Caco-2 (cell line): ENCODE results near the gene GDA. TPM values are rescaled to one million over a fixed set of nuclear protein-coding genes. Genes with fewer than 3 reads are reported as not detected.
"Not testable (repeated sequence)": the region's sequence is repeated elsewhere in the genome, so short reads cannot be mapped to it uniquely, and the experiment has no call there.

ENCODE experiments used
- BruUV-seq: library from RNA; stranded (reverse); fragments of 400-500 nt; replicated peaks from 2 replicates; lab custom pipeline; 2021; lab: Mats Ljungman, UMichigan
- CTCF ChIA-PET: fragments of 300-600 bp; sonication (Branson Sonifier 250); formaldehyde crosslinking; loops from one replicate; lab custom pipeline; 2022; ENCODE audit warnings: antibody characterized with exemption; lab: Charles Lee
- POLR2A ChIA-PET: fragments of 300-600 bp; sonication (Branson Sonifier 250); formaldehyde crosslinking; loops from one replicate; lab custom pipeline; 2022; ENCODE audit warnings: antibody characterized with exemption; lab: Charles Lee
- DNase-seq, 2 experiments: peaks; one replicate each; pipeline versions ENCODE4 v3.0.0 to v3.0.0-alpha.2; 2020 to 2022
- H3K27me3 ChIP-seq: replicated peaks from 2 replicates; pipeline ENCODE4 v1.6.0; 2011; ENCODE audit warnings: low read length; ENCODE audit not compliant: control insufficient read depth, insufficient read depth
- H3K36me3 ChIP-seq: 2 replicates; pipeline ENCODE4 v1.5.1; 2011; ENCODE audit warnings: low read length; ENCODE audit not compliant: control insufficient read depth, insufficient read depth
- H3K4me1 ChIP-seq: fragments of 250-450 bp; sonication (Bioruptor Pico); 2 replicates; pipeline ENCODE4 v1.5.1; 2020; ENCODE audit warnings: mild to moderate bottlenecking
- H3K4me3 ChIP-seq: 2 replicates; pipeline ENCODE4 v1.5.1; 2011; ENCODE audit warnings: low read depth, mild to moderate bottlenecking, control low read depth, low read length
- H3K9me3 ChIP-seq: fragments of 250-450 bp; sonication (Bioruptor Pico); 2 replicates; pipeline ENCODE4 v1.5.1; 2020; ENCODE audit warnings: mild to moderate bottlenecking, moderate library complexity
- H3K27ac Mint-ChIP-seq: one replicate; pipeline ENCODE4 v1.8.0; 2022; ENCODE audit warnings: mixed read lengths; ENCODE audit not compliant: unreplicated experiment
- H3K27me3 Mint-ChIP-seq: one replicate; pipeline ENCODE4 v1.8.0; 2022; ENCODE audit warnings: mixed read lengths; ENCODE audit not compliant: insufficient read depth, unreplicated experiment
- H3K36me3 Mint-ChIP-seq: one replicate; pipeline ENCODE4 v1.8.0; 2022; ENCODE audit warnings: mild to moderate bottlenecking, mixed read lengths; ENCODE audit not compliant: insufficient read depth, unreplicated experiment
- H3K4me1 Mint-ChIP-seq: one replicate; pipeline ENCODE4 v1.8.0; 2022; ENCODE audit warnings: low read depth, mixed read lengths; ENCODE audit not compliant: unreplicated experiment
- H3K4me3 Mint-ChIP-seq: one replicate; pipeline ENCODE4 v1.8.0; 2022; ENCODE audit warnings: mild to moderate bottlenecking, moderate library complexity, mixed read lengths; ENCODE audit not compliant: unreplicated experiment
- H3K9me3 Mint-ChIP-seq: one replicate; pipeline ENCODE4 v1.8.0; 2022; ENCODE audit warnings: mixed read lengths; ENCODE audit not compliant: unreplicated experiment
- intact Hi-C: fragments of 100-400 bp; cut with micrococcal nuclease; formaldehyde crosslinking; loops from one replicate; pipeline ENCODE4 v1.10.0; 2022; ENCODE audit not compliant: unreplicated experiment
- total RNA-seq: library from RNA; stranded (reverse); gene quantifications from 2 replicates; pipeline ENCODE4 v1.2.3, GENCODE V29; 2022
- TF ChIP-seq, protein P1 (sequence below), 2 experiments: fragments of 200-600 bp in 1 of 2; IDR thresholded peaks; 1 replicate in 1 of 2; 2 replicates in 1 of 2; pipeline versions ENCODE4 v1.5.1 to v1.8.0; 2011 to 2022; ENCODE audit warnings: antibody characterized with exemption in 1 of 2, control low read depth in 1 of 2, inconsistent platforms in 1 of 2, low read depth in 1 of 2, low read length in 1 of 2, mild to moderate bottlenecking in 1 of 2, moderate library complexity in 1 of 2; ENCODE audit not compliant: insufficient read depth in 1 of 2, severe bottlenecking in 1 of 2, unreplicated experiment in 1 of 2

The GDA gene
- total RNA-seq, 1 experiment from 2014 or later: 3.1 TPM

GRCh38 chr9:72290311-72290710, 141.1 kb downstream of the GDA start:
- ChIA-PET POLR2A (no interaction called here), CTCF (no interaction called here)
- Mint-ChIP-seq H3K27me3 (no peaks in the 10 kb centered on the region), H3K4me3 (no peak overlapping the region), H3K27ac (no peak overlapping the region), H3K36me3 (no peaks in the 10 kb centered on the region), H3K9me3 (no peaks in the 10 kb centered on the region), H3K4me1 (no peaks in the 10 kb centered on the region)
- DNase-seq: no peak
- Histone ChIP-seq H3K36me3 (no peaks in the 10 kb centered on the region), H3K4me1 (peaks cover 3% of the 10 kb centered on the region; the same call in 1 of the 2 replicates), H3K9me3 (no peaks in the 10 kb centered on the region), H3K4me3 (no peak overlapping the region), H3K27me3 (no peaks in the 10 kb centered on the region)
- TF ChIP-seq, protein P1, sequence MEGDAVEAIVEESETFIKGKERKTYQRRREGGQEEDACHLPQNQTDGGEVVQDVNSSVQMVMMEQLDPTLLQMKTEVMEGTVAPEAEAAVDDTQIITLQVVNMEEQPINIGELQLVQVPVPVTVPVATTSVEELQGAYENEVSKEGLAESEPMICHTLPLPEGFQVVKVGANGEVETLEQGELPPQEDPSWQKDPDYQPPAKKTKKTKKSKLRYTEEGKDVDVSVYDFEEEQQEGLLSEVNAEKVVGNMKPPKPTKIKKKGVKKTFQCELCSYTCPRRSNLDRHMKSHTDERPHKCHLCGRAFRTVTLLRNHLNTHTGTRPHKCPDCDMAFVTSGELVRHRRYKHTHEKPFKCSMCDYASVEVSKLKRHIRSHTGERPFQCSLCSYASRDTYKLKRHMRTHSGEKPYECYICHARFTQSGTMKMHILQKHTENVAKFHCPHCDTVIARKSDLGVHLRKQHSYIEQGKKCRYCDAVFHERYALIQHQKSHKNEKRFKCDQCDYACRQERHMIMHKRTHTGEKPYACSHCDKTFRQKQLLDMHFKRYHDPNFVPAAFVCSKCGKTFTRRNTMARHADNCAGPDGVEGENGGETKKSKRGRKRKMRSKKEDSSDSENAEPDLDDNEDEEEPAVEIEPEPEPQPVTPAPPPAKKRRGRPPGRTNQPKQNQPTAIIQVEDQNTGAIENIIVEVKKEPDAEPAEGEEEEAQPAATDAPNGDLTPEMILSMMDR (IDR thresholded peaks at IDR 0.05; ENCODE audit: insufficient read depth in 1 of 2, low read depth in 1 of 2, low read length in 1 of 2, severe bottlenecking in 1 of 2, unreplicated experiment in 1 of 2): no peak
- no TSS peak for BruUV-seq
- intact Hi-C loops: loop anchor here (10.0 kb wide), 1 partner anchor 264 kb away; no protein-coding TSS in a partner anchor

DNA sequence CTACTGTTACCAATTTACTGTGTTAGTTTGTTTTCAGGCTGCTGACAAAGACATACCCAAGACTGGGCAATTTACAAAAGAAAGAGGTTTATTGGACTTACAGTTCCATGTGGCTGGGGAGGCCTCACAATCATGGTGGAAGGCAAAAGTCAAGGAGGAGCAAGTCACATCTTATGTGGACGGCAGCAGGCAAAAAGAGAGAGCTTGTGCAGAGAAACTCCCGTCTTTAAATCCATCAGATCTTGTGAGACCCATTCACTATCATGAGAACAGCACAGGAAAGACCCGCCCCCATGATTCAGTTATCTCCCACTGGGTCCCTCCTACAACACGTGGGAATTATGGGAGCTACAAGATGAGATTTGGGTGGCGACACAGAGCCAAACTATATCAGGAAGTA, 142.3 kb downstream of the GDA start:
- H3K27me3 ChIP-seq, H3K9me3 ChIP-seq, H3K4me1 ChIP-seq, H3K4me1 Mint-ChIP-seq, H3K27me3 Mint-ChIP-seq, H3K4me3 ChIP-seq, H3K36me3 ChIP-seq, H3K9me3 Mint-ChIP-seq, POLR2A ChIA-PET, DNase-seq, H3K36me3 Mint-ChIP-seq, BruUV-seq, H3K27ac Mint-ChIP-seq, H3K4me3 Mint-ChIP-seq: not testable (repeated sequence)
- intact Hi-C loops: loop anchor here (10.0 kb wide), 1 partner anchor 263 kb away; no protein-coding TSS in a partner anchor
- CTCF ChIA-PET: interaction anchor here (0.6 kb wide), 1 partner anchor 531 kb away, joined by 3 read pairs; no protein-coding TSS in a partner anchor

DNA sequence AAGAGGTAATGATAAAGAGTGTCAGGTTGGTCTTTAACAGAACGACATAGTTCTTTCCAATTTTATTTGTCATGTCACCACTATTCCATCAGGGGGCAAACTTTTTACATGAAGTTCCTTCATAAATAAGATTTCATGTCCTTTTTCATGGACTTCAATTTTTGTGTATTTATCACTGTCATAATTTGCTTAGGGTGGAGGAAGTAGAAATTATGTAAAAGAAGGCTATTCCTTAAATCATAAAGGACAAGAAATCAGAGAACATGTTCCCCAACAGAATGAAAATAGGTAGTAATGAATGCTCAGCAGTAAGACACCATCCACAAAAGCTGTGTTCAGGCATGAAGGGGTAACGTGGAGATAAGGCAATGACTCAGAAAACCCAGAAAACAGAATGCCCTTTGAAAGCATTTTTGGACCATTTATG, 143.0 kb downstream of the GDA start:
- no peak overlapping the region for H3K4me3 ChIP-seq
- H3K9me3 ChIP-seq: no peaks in the 10 kb centered on the region
- H3K4me1 Mint-ChIP-seq: peaks cover 4% of the 10 kb centered on the region
- H3K36me3 Mint-ChIP-seq: no peaks in the 10 kb centered on the region
- H3K27me3 Mint-ChIP-seq: no peaks in the 10 kb centered on the region
- TF ChIP-seq, protein P1 (IDR thresholded peaks at IDR 0.05; ENCODE audit: insufficient read depth in 1 of 2, low read depth in 1 of 2, low read length in 1 of 2, severe bottlenecking in 1 of 2, unreplicated experiment in 1 of 2): no peak
- ChIA-PET POLR2A (no interaction called here), CTCF (no interaction called here)
- intact Hi-C loops: loop anchor here (10.0 kb wide), 1 partner anchor 263 kb away; no protein-coding TSS in a partner anchor
- H3K4me3 Mint-ChIP-seq: no peak overlapping the region
- no TSS peak for BruUV-seq
- no peak overlapping the region for H3K27ac Mint-ChIP-seq
- H3K9me3 Mint-ChIP-seq: no peaks in the 10 kb centered on the region
- no peak for DNase-seq
- H3K27me3 ChIP-seq: no peaks in the 10 kb centered on the region
- no peaks in the 10 kb centered on the region for H3K36me3 ChIP-seq
- peaks cover 3% of the 10 kb centered on the region; the same call in 1 of the 2 replicates for H3K4me1 ChIP-seq
